GM18511 (cell line): Measurements from ENCODE around the gene TAF1B.

Experiments used
- ATAC-seq: cut with Tn5 transposase; IDR thresholded peaks from one replicate; pipeline ENCODE4 v1.9.1; 2021; ENCODE audit warnings: mild to moderate bottlenecking, moderate library complexity; ENCODE audit not compliant: unreplicated experiment

Gene TAF1B

GRCh38 chr2:9982891-9983290 lies 139.6 kb downstream of the TAF1B start:
- ATAC-seq, result no peak

GRCh38 chr2:9983401-9984216 lies 140.3 kb downstream of the TAF1B start:
- ATAC-seq, result no peak
